Neural cell (in vitro differentiated cells): ENCODE measurements around the gene FHAD1. TPM values are rescaled to one million over a fixed set of nuclear protein-coding genes. Genes with fewer than 3 reads are reported as not detected.

Source experiments
- H2AFZ ChIP-seq: fragments of 200-600, 300-800 bp; sonication (generic), shearing (Covaris generic); 2 replicates; pipeline ENCODE4 v1.6.0; 2014; ENCODE audit warnings: low read depth, mild to moderate bottlenecking, antibody characterized with exemption, low read length, moderate library complexity
- H3F3A ChIP-seq: fragments of 200-600 bp; shearing (Covaris generic); 2 replicates; pipeline ENCODE4 v1.6.1; 2016; ENCODE audit warnings: mild to moderate bottlenecking, moderate library complexity, mixed read lengths, antibody characterized with exemption, low read length; ENCODE audit not compliant: insufficient read depth, poor library complexity, severe bottlenecking
- H3K27ac ChIP-seq: fragments of 200-600, 300-800 bp; sonication (generic), shearing (Covaris generic); 2 replicates; pipeline ENCODE4 v1.5.1; 2014; ENCODE audit warnings: mild to moderate bottlenecking, low read length, moderate library complexity
- H3K27me3 ChIP-seq: fragments of 300-800, 200-600 bp; sonication (generic), shearing (Covaris generic); 2 replicates; pipeline ENCODE4 v1.6.0; 2014; ENCODE audit warnings: mild to moderate bottlenecking, low read depth, low read length, moderate library complexity; ENCODE audit not compliant: insufficient read depth
- H3K36me3 ChIP-seq: fragments of 300-800, 200-600 bp; sonication (generic), shearing (Covaris generic); 2 replicates; pipeline ENCODE4 v1.5.1; 2014; ENCODE audit warnings: mild to moderate bottlenecking, antibody characterized with exemption, low read length, moderate library complexity; ENCODE audit not compliant: insufficient read depth
- H3K4me2 ChIP-seq: fragments of 300-800, 200-600 bp; sonication (generic), shearing (Covaris generic); 2 replicates; pipeline ENCODE4 v1.6.0; 2014; ENCODE audit warnings: mild to moderate bottlenecking, low read length
- H3K4me3 ChIP-seq: fragments of 300-800, 200-600 bp; sonication (generic), shearing (Covaris generic); 2 replicates; pipeline ENCODE4 v1.5.1; 2014; ENCODE audit warnings: mild to moderate bottlenecking, low read length, moderate library complexity
- H3K79me2 ChIP-seq: fragments of 200-600 bp; shearing (Covaris generic); replicated peaks from 2 replicates; pipeline ENCODE4 v1.6.0; 2014; ENCODE audit warnings: mild to moderate bottlenecking, low read length, moderate library complexity; ENCODE audit not compliant: insufficient read depth
- H3K9ac ChIP-seq: fragments of 300-800, 200-600 bp; sonication (generic), shearing (Covaris generic); 2 replicates; pipeline ENCODE4 v1.6.1; 2016; ENCODE audit warnings: mild to moderate bottlenecking, low read length, mixed read lengths
- H3K9me2 ChIP-seq: fragments of 200-600 bp; shearing (Covaris generic); 2 replicates; pipeline ENCODE4 v1.6.1; 2016; ENCODE audit warnings: mild to moderate bottlenecking, low read length, mixed read lengths; ENCODE audit not compliant: insufficient read depth
- H3K9me3 ChIP-seq: fragments of 200-600, 300-800 bp; sonication (generic), shearing (Covaris generic); 2 replicates; pipeline ENCODE4 v1.6.1; 2016; ENCODE audit warnings: mild to moderate bottlenecking, mixed run types, low read length, moderate library complexity, mixed read lengths
- H4K20me1 ChIP-seq: fragments of 200-600 bp; shearing (Covaris generic); 2 replicates; pipeline ENCODE4 v1.6.1; 2016; ENCODE audit warnings: mild to moderate bottlenecking, mixed run types; ENCODE audit not compliant: insufficient read depth
- EP300 ChIP-seq: fragments of 450-650 bp; conservative IDR thresholded peaks from 2 replicates; pipeline ENCODE4 v1.6.1; 2014; ENCODE audit warnings: antibody characterized with exemption, mild to moderate bottlenecking, moderate library complexity; ENCODE audit not compliant: poor library complexity, severe bottlenecking
- EZH2 ChIP-seq: fragments of 200-600, 300-800 bp; shearing (Covaris generic), sonication (generic); IDR thresholded peaks from 2 replicates; pipeline ENCODE4 v1.6.1; 2014; ENCODE audit warnings: antibody characterized with exemption, low read length, borderline replicate concordance, mild to moderate bottlenecking; ENCODE audit not compliant: insufficient read depth, poor library complexity, severe bottlenecking
- MXI1 ChIP-seq: fragments of 450-650 bp; conservative IDR thresholded peaks from 2 replicates; pipeline ENCODE4 v1.6.1; 2014; ENCODE audit warnings: antibody characterized with exemption, mild to moderate bottlenecking; ENCODE audit not compliant: poor library complexity, severe bottlenecking
- POLR2AphosphoS5 ChIP-seq: IDR thresholded peaks from 2 replicates; pipeline ENCODE4 v1.6.1; 2012
- RAD21 ChIP-seq: fragments of 450-650 bp; conservative IDR thresholded peaks from 2 replicates; pipeline ENCODE4 v1.6.1; 2014; ENCODE audit warnings: antibody characterized with exemption, mild to moderate bottlenecking, moderate library complexity
- SMC3 ChIP-seq: fragments of 450-650 bp; conservative IDR thresholded peaks from 2 replicates; pipeline ENCODE4 v1.6.1; 2014; ENCODE audit warnings: antibody characterized with exemption, mild to moderate bottlenecking, moderate library complexity; ENCODE audit not compliant: poor library complexity
- TAF1 ChIP-seq: IDR thresholded peaks from 2 replicates; pipeline ENCODE4 v1.6.1; 2012; ENCODE audit warnings: low read depth
- polyA plus RNA-seq: library from polyadenylated mRNA; depleted of rRNA; stranded (reverse); fragments of >200 nt; gene quantifications from 2 replicates; pipeline ENCODE4 v1.2.3, GENCODE V29; 2014
- TF ChIP-seq, protein P1 (sequence below): IDR thresholded peaks from 2 replicates; pipeline ENCODE4 v1.6.1; 2012; ENCODE audit warnings: borderline replicate concordance
- TF ChIP-seq, protein P2 (sequence below): fragments of 450-650 bp; IDR thresholded peaks from 2 replicates; pipeline ENCODE4 v1.5.1; 2014; ENCODE audit warnings: antibody characterized with exemption, mild to moderate bottlenecking, moderate library complexity; ENCODE audit not compliant: poor library complexity, severe bottlenecking

FHAD1 gene
- polyA plus RNA-seq, 1 donor from 2014 or later = 0.46 TPM

- Histone ChIP-seq H3K9me2 (no peaks in the 10 kb centered on the region), H3F3A (no peaks in the 10 kb centered on the region), H3K36me3 (no peaks in the 10 kb centered on the region), H3K9ac (no peak overlapping the region), H3K27ac (no peak overlapping the region), H3K9me3 (no peaks in the 10 kb centered on the region), H2AFZ (no peak overlapping the region), H3K27me3 (no peaks in the 10 kb centered on the region), H3K79me2 (no peaks in the 10 kb centered on the region), H3K4me3 (no peak overlapping the region), H4K20me1 (no peaks in the 10 kb centered on the region), H3K4me2 (no peak overlapping the region)
- TF ChIP-seq POLR2AphosphoS5 (no peak), RAD21 (no peak)
- TF ChIP-seq, protein P1, sequence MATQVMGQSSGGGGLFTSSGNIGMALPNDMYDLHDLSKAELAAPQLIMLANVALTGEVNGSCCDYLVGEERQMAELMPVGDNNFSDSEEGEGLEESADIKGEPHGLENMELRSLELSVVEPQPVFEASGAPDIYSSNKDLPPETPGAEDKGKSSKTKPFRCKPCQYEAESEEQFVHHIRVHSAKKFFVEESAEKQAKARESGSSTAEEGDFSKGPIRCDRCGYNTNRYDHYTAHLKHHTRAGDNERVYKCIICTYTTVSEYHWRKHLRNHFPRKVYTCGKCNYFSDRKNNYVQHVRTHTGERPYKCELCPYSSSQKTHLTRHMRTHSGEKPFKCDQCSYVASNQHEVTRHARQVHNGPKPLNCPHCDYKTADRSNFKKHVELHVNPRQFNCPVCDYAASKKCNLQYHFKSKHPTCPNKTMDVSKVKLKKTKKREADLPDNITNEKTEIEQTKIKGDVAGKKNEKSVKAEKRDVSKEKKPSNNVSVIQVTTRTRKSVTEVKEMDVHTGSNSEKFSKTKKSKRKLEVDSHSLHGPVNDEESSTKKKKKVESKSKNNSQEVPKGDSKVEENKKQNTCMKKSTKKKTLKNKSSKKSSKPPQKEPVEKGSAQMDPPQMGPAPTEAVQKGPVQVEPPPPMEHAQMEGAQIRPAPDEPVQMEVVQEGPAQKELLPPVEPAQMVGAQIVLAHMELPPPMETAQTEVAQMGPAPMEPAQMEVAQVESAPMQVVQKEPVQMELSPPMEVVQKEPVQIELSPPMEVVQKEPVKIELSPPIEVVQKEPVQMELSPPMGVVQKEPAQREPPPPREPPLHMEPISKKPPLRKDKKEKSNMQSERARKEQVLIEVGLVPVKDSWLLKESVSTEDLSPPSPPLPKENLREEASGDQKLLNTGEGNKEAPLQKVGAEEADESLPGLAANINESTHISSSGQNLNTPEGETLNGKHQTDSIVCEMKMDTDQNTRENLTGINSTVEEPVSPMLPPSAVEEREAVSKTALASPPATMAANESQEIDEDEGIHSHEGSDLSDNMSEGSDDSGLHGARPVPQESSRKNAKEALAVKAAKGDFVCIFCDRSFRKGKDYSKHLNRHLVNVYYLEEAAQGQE = no peak
- TF ChIP-seq, protein P2, sequence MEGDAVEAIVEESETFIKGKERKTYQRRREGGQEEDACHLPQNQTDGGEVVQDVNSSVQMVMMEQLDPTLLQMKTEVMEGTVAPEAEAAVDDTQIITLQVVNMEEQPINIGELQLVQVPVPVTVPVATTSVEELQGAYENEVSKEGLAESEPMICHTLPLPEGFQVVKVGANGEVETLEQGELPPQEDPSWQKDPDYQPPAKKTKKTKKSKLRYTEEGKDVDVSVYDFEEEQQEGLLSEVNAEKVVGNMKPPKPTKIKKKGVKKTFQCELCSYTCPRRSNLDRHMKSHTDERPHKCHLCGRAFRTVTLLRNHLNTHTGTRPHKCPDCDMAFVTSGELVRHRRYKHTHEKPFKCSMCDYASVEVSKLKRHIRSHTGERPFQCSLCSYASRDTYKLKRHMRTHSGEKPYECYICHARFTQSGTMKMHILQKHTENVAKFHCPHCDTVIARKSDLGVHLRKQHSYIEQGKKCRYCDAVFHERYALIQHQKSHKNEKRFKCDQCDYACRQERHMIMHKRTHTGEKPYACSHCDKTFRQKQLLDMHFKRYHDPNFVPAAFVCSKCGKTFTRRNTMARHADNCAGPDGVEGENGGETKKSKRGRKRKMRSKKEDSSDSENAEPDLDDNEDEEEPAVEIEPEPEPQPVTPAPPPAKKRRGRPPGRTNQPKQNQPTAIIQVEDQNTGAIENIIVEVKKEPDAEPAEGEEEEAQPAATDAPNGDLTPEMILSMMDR = no peak
Observed at GRCh38 chr1:15259622-15260007, 12.6 kb downstream of the FHAD1 start.

- H3K27me3 ChIP-seq = no peaks in the 10 kb centered on the region
- no peak overlapping the region for H3K4me3 ChIP-seq
- no peaks in the 10 kb centered on the region for H3K79me2 ChIP-seq
- TF ChIP-seq EP300 (no peak), TAF1 (no peak), RAD21 (no peak), EZH2 (no peak), POLR2AphosphoS5 (no peak), SMC3 (no peak), MXI1 (no peak)
- TF ChIP-seq, protein P1 = no peak
- TF ChIP-seq, protein P2 = no peak
- H3F3A ChIP-seq = no peaks in the 10 kb centered on the region
- no peak overlapping the region for H3K9ac ChIP-seq
- no peaks in the 10 kb centered on the region for H3K9me2 ChIP-seq
- H2AFZ ChIP-seq = no peak overlapping the region
- H4K20me1 ChIP-seq = no peaks in the 10 kb centered on the region
- no peak overlapping the region for H3K4me2 ChIP-seq
- no peaks in the 10 kb centered on the region for H3K36me3 ChIP-seq
- peaks cover 7% of the 10 kb centered on the region for H3K9me3 ChIP-seq
- no peak overlapping the region for H3K27ac ChIP-seq
Observed at GRCh38 chr1:15260418-15261154, 13.6 kb downstream of the FHAD1 start.
